Measurements from ENCODE around the gene VEGFA. TPM values are rescaled to one million over a fixed set of nuclear protein-coding genes. Genes with fewer than 3 reads are reported as not detected.

Gene VEGFA

Small RNAs within 50 kb of the gene (small RNA-seq; reads per million reads assigned to genes)
- gene AL136131.3: not detected

All from skeletal muscle satellite cell (primary cell).